ENCODE results near the gene IP6K2.

Gene IP6K2

DNA sequence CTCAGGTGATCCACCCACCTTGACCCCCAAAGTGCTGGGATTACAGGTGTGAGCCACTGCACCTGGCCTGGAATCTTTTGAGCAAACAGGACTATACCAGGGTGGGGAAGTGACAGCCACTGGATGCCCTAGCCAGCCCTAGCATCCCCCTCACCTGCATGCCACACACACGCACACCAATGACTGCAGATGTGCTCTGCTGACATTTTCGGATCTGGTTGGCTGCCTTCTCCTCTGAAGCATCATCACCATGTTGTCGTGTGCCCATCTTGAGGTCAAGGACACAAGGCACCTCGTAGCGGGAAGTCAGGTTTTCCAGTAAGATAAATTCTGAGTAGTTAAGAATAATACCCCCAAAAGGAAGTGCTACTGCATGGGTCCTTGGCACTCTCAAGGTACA lies 27.6 kb downstream of the IP6K2 start:
- Mint-ChIP-seq H3K27me3 (no peaks in the 10 kb centered on the region), H3K27ac (no peak overlapping the region), H3K9me3 (no peaks in the 10 kb centered on the region), H3K4me1 (peaks cover 11% of the 10 kb centered on the region), H3K36me3 (peaks cover 20% of the 10 kb centered on the region), H3K4me3 (no peak overlapping the region)
- ATAC-seq (ENCODE audit: low read depth): no peak
- no peak for DNase-seq (ENCODE audit: low spot score in 2 of 2)

DNA sequence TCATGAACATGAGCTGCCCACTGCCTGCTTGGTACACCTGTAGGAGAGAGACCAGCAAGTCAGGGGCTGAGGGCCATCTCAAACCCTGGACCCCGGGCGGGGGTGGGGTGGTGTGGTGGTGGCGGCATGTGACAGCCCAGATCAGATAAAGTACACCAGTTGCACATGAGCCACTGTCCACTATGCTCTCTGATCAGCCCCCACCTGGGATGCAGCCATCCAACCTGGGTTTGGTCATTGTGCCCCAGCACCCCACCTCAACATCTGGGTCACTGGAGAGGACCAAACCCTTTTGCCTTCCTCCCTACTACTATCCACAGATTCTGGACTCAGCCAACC lies 28.3 kb downstream of the IP6K2 start:
- Mint-ChIP-seq H3K27ac (no peak overlapping the region), H3K4me1 (peaks cover 15% of the 10 kb centered on the region), H3K4me3 (no peak overlapping the region), H3K9me3 (no peaks in the 10 kb centered on the region), H3K36me3 (peaks cover 20% of the 10 kb centered on the region), H3K27me3 (no peaks in the 10 kb centered on the region)
- no peak for DNase-seq (ENCODE audit: low spot score in 2 of 2)
- no peak for ATAC-seq (ENCODE audit: low read depth)

- H3K4me3 Mint-ChIP-seq: no peak overlapping the region
- H3K36me3 Mint-ChIP-seq: peaks cover 19% of the 10 kb centered on the region
- no peak for ATAC-seq (ENCODE audit: low read depth)
- H3K27ac Mint-ChIP-seq: no peak overlapping the region
- no peaks in the 10 kb centered on the region for H3K9me3 Mint-ChIP-seq
- peaks cover 17% of the 10 kb centered on the region for H3K4me1 Mint-ChIP-seq
- H3K27me3 Mint-ChIP-seq: no peaks in the 10 kb centered on the region
- no peak for DNase-seq (ENCODE audit: low spot score in 2 of 2)
Measured at GRCh38 chr3:48688032-48688736, 28.8 kb downstream of the IP6K2 start.

DNA sequence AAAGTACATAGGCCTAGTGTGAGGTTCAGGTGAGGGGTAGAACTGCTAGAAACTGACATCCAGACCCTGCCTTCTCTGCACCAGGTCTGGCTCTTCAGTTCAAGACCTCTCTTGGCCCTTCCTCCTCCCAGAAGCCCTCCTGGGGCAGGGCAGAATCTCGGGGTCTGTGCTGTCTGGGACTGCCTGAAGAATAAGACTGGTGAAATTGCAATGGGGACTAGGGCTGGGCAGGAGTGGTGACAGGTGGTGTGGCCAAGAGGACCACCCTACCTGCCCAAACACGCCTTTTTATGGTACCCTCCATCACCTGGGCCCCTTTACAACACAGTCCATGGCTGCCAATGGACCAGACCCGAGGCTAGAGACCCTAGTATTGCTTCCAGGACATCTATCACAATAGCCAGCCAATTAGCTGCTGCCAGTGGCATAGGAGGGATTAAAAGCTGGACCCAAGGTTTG lies 29.8 kb downstream of the IP6K2 start:
- no peak for DNase-seq (ENCODE audit: low spot score in 2 of 2)
- ATAC-seq (ENCODE audit: low read depth): no peak
- peaks cover 18% of the 10 kb centered on the region for H3K36me3 Mint-ChIP-seq
- no peak overlapping the region for H3K27ac Mint-ChIP-seq
- H3K9me3 Mint-ChIP-seq: no peaks in the 10 kb centered on the region
- no peak overlapping the region for H3K4me3 Mint-ChIP-seq
- peaks cover 17% of the 10 kb centered on the region for H3K4me1 Mint-ChIP-seq
- H3K27me3 Mint-ChIP-seq: no peaks in the 10 kb centered on the region

DNA sequence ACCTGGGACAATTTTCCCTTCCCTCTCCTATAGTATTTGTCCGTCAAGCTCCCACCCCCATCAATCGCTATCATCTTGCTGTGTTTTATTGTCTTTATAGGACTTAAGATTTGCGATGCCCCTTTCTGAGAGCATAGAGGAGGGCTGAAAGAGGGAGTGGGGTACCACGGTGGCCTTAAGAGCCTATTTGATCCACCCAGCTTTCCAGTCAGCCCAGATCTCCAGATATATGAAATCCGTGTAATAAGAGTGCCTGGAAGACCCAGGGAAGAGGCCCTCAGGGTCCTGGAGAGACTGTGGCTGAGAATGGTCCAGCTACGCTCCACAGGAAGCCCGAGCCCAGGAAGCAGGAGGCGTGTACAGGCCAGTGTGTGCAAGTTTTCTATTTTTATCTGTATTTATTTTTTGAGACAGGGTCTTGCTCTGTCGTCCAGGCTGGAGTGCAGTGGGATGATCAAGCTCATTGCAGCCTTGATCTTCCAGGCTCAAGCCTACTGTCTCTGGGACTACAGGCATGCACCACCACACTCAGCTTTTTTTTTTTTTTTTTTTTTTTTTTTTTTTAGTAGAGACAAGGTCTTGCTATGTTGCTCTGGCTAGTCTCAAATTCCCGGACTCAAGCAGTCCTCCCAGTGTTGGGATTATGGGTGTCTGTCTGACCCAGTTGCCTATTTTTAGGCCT lies 30.3 kb downstream of the IP6K2 start:
- no peaks in the 10 kb centered on the region for H3K27me3 Mint-ChIP-seq
- H3K36me3 Mint-ChIP-seq: peaks cover 21% of the 10 kb centered on the region
- ATAC-seq (ENCODE audit: low read depth) (no peak), DNase-seq (ENCODE audit: low spot score in 2 of 2) (no peak)
- no peaks in the 10 kb centered on the region for H3K9me3 Mint-ChIP-seq
- H3K4me3 Mint-ChIP-seq: peak overlapping the region; percentile 96
- H3K27ac Mint-ChIP-seq: peak overlapping the region; percentile 89
- H3K4me1 Mint-ChIP-seq: peaks cover 17% of the 10 kb centered on the region

DNA sequence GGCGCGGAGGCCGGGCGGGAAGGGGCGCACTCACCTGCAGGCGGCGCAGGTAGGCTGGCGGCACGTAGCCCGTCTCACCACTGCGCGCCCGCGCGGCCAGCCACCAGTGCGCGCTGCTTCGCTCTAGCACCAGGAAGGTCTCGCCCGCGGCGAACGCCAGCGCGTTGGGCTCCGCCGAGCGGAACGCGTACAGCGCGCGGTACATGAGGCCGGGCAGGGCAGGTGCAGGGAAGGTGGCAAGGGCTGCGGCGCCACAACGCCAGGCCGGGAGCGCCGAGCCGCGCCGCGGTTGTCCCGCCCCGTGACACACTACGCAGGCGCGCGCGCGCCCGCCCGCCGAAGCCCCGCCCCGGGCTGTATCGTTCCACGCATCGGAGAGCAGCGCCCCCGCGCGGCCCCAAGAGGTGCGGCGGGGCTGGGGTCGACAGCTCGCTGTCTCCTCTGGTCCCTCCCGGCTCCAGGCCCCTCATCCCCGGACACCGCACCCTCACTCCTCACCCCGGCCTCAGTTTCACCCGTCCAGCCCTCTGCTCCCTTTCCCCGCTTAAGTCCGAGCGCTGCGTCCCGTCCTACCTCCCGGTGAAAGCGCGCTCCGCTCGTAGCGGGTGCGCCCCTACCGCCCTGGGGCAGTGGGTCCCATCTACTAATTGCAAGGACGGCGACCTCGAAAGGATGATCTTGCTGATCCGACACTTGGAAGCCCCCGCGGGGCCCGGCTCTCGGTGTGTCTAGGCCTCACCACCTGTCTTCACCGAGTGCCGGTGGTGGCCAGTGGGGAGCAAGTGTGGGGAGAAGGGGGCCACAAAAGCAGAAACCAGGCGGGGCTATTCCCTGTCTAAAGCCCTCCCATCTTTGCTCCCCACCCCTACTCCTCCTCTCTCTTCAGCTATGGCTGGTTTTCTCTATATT lies 31.2 kb downstream of the IP6K2 start, which contains the start of gene NCKIPSD:
TSS of gene NCKIPSD (minus strand) at position 313 of the 909 bp plus-strand sequence. CDS start at position 205, 108 bp downstream.
- ATAC-seq (ENCODE audit: low read depth) (peak; percentile 85), DNase-seq (ENCODE audit: low spot score in 2 of 2) (peak; percentile 91 to 95)
- Mint-ChIP-seq H3K36me3 (peaks cover 19% of the 10 kb centered on the region), H3K27ac (peak within 1 kb of the TSS; percentile 89), H3K4me3 (peak within 1 kb of the TSS; percentile 96), H3K9me3 (no peaks in the 10 kb centered on the region), H3K27me3 (no peaks in the 10 kb centered on the region), H3K4me1 (peaks cover 19% of the 10 kb centered on the region)

DNA sequence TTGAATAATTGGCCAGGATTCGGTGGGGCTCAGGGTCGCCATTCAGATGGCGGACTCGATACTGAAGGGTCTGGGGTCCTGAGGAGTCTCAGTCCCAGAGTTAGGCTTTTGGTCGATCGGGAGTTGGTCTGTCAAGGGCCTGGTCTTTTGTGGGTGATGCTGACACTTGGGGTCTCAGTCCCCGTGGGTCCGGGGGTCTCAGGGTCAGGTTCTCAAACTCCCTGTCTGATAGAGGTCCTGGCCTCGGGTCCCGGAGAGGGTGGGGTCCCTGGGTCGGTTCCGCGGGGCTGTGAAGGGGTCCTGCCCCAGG lies 31.8 kb downstream of the IP6K2 start:
- Mint-ChIP-seq H3K4me3 (peak overlapping the region; percentile 96), H3K9me3 (no peaks in the 10 kb centered on the region), H3K27me3 (no peaks in the 10 kb centered on the region), H3K36me3 (peaks cover 21% of the 10 kb centered on the region), H3K4me1 (peaks cover 25% of the 10 kb centered on the region), H3K27ac (peak overlapping the region; percentile 89)
- peak; percentile 0 for ATAC-seq (ENCODE audit: low read depth)
- DNase-seq (ENCODE audit: low spot score in 2 of 2): no peak

GRCh38 chr3:48684480-48685143 lies 32.4 kb downstream of the IP6K2 start:
- Mint-ChIP-seq H3K27ac (peak overlapping the region; percentile 89), H3K4me1 (peaks cover 30% of the 10 kb centered on the region), H3K27me3 (no peaks in the 10 kb centered on the region), H3K9me3 (no peaks in the 10 kb centered on the region), H3K4me3 (peak overlapping the region; percentile 96), H3K36me3 (peaks cover 19% of the 10 kb centered on the region)
- DNase-seq (ENCODE audit: low spot score in 2 of 2): no peak
- ATAC-seq (ENCODE audit: low read depth): no peak

DNA sequence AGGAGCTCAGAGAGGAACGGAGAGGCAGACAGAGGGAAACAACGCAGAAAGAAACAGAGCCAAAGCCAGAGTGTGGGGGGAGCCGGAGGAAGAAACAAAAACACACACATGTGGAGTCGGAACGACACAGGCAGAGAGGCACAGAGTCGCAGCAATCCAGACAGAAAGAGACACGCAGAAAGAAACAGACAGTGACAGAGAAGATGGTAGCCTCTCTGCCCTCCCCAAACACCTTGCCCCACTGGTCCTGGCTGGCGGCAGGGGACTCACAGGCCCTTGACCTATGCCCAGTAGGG lies 33.0 kb downstream of the IP6K2 start:
- Mint-ChIP-seq H3K9me3 (no peaks in the 10 kb centered on the region), H3K4me1 (peaks cover 33% of the 10 kb centered on the region), H3K27ac (no peak overlapping the region), H3K36me3 (peaks cover 18% of the 10 kb centered on the region), H3K27me3 (no peaks in the 10 kb centered on the region), H3K4me3 (peak overlapping the region; percentile 16)
- ATAC-seq (ENCODE audit: low read depth): no peak
- DNase-seq (ENCODE audit: low spot score in 2 of 2): no peak

DNA sequence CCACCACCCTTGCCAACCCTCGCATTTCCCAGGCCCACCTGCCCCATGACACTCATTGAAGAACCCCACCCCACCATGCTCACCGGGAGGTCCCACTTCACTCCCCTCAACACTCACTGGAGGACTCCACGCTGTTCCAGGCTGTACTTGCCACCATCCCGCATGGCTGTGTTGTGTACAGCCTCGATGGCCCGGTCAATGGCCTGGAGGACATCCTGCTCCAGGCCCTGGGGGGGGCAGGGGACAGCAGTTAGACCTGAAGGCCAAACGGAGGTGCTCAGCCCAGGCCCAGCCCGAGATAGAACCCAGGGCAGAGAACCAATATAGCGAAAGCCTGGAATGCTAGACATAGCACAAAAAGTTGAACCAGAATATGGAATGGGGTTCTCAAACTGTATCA lies 34.2 kb downstream of the IP6K2 start:
- H3K27me3 Mint-ChIP-seq: no peaks in the 10 kb centered on the region
- H3K4me3 Mint-ChIP-seq: no peak overlapping the region
- ATAC-seq (ENCODE audit: low read depth) (no peak), DNase-seq (ENCODE audit: low spot score in 2 of 2) (no peak)
- peaks cover 33% of the 10 kb centered on the region for H3K4me1 Mint-ChIP-seq
- H3K36me3 Mint-ChIP-seq: peaks cover 15% of the 10 kb centered on the region
- H3K27ac Mint-ChIP-seq: no peak overlapping the region
- no peaks in the 10 kb centered on the region for H3K9me3 Mint-ChIP-seq

GRCh38 chr3:48681974-48682610 lies 34.9 kb downstream of the IP6K2 start:
- Mint-ChIP-seq H3K36me3 (peaks cover 19% of the 10 kb centered on the region), H3K4me3 (no peak overlapping the region), H3K27me3 (no peaks in the 10 kb centered on the region)

GRCh38 chr3:48681541-48681880 lies 35.5 kb downstream of the IP6K2 start:
- Mint-ChIP-seq H3K27me3 (no peaks in the 10 kb centered on the region), H3K27ac (no peak overlapping the region), H3K9me3 (no peaks in the 10 kb centered on the region), H3K4me1 (peaks cover 31% of the 10 kb centered on the region), H3K4me3 (no peak overlapping the region), H3K36me3 (peaks cover 19% of the 10 kb centered on the region)
- ATAC-seq (ENCODE audit: low read depth) (no peak), DNase-seq (ENCODE audit: low spot score in 2 of 2) (no peak)

More at GRCh38 chr3:48681974-48682610, 34.9 kb downstream of the IP6K2 start:
- Mint-ChIP-seq H3K27ac (no peak overlapping the region), H3K9me3 (no peaks in the 10 kb centered on the region), H3K4me1 (peaks cover 33% of the 10 kb centered on the region)
- DNase-seq (ENCODE audit: low spot score in 2 of 2) (no peak), ATAC-seq (ENCODE audit: low read depth) (no peak)

DNA sequence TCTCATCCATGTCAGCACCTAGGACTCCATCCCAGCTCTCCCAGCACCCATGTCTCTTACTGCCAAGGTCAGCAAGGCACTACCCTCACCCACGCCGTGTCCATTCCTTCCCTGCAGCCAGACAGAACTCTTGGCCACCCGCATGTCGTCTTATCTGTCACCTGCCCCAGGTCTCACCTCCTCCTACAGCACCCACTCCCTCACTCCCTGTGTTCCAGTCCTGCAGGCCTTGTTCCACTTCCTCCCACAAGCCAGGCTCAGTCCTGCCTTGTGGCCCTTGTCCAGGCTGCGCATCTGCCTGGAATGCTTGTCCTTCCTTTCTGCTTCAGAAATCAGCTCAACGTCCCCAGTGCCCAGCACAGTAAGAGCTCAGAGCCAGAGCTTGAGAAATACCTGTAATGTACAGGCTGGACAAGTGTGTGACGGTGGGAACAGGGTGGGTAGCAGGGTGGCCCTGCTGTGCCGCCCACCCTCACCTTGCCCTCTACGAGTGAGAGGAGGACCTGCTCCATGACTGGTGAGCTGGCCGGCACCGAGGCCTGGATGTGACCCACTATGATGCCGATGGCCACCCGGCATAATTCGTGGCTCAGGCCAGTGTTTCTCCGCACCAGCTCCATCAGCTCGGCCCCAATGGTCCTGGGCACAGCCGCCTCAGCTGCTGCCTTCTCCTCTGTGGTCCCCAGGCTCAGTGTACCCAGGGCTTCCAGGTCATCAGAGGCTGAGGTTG lies 36.0 kb downstream of the IP6K2 start:
- H3K27ac Mint-ChIP-seq: no peak overlapping the region
- ATAC-seq (ENCODE audit: low read depth): no peak
- no peak overlapping the region for H3K4me3 Mint-ChIP-seq
- H3K27me3 Mint-ChIP-seq: no peaks in the 10 kb centered on the region
- no peaks in the 10 kb centered on the region for H3K9me3 Mint-ChIP-seq
- peaks cover 28% of the 10 kb centered on the region for H3K4me1 Mint-ChIP-seq
- DNase-seq (ENCODE audit: low spot score in 2 of 2): no peak
- H3K36me3 Mint-ChIP-seq: peaks cover 23% of the 10 kb centered on the region

Measured in memory B cell (primary cell).